ENCODE results near the gene CSTPP1.
"Not testable (repeated sequence)": the region's sequence is repeated elsewhere in the genome, so short reads cannot be mapped to it uniquely, and the experiment has no call there.

CSTPP1 gene

DNA sequence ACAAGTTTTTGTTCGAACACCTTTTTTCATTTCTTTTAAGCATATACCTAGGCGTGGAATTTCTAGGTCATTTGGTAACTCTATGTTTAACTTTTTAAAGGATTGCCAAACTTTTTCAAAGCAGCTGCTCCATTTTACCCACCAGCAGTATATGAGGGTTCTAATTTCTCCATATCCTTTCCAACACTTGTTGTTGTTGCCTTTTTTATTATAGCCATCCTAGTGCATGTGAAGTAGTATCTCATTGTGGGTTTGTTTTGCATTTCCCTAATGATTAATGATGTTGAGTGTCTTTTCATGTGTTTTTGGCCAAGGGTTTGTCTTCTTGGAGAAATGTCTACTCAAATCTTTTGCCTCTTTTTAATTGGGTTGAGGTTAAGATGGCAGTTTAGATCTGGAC is 24.5 kb downstream of the CSTPP1 start:
- no peak for DNase-seq

DNA sequence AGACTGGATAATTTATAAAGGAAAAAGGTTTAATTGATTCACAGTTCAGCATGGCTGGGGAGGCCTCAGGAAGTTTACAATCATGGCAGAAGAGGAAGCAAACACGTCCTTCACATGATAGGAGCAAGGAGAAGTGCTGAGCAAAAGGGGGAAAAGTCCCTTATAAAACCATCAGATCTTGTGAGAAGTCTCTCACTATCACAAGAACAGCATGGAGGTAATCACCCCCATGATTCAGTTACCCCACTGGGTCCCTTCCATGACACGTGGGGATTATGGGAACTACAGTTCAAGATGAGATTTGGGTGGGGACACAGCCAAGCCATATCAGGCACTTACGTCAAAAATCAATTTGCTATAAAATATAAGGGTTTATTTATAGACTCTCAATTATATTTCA is 25.3 kb downstream of the CSTPP1 start:
- DNase-seq = not testable (repeated sequence)

DNA sequence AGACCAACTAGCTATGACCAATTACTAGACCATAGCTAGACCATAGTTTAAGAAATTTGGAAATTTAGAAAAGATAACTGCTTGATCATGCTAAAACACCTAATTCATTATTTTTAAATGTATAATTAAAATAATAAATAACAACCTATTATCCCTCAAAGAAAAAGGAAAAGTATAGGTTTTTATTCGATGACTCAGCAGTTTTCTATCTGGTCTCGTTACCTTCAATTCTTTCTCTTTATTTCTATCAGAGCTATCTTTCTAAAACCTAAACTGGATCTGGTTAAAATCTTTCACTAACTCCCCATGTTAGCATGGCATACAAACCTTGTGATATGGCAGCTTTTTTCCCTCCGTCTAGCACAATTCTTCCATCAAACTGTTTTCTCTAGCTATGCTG is 27.3 kb downstream of the CSTPP1 start:
- DNase-seq = no peak

DNA sequence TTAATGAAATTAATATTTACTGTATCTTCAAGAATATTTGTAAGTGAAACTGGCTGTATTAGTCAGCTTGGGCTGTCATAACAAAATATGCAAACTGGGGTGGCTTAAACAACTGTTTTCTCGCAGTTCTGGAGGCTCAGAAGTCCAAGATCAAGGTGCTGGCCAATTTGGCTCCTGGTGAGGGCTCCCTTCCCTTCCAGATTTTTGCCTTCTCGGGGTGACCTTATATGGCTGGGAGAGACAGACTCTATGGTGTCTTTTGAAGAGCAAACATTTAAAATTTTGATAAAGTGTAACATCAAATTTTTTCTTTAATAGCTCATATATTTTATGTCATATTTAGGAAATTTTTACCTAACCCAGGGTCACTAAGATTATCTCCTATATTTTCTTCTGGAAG is 30.2 kb downstream of the CSTPP1 start:
- DNase-seq = no peak

DNA sequence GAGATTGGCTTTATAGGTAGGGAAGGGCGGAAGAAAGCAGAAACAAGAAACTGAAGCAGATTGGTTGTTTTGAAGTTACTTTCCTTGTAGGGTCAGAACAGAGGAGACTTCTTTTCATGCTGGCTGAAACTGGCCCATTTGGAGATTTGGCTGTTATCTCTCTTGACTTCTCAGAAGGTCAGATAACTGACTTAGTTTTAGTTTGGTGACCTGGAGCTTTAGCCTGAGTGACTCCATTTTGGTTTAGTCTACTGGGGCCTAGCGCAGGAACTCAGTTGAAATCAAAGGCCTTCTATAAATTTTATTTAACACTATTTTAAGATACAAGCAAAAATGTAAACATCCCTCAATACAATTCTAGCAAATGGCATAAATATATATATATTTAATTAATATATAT is 31.4 kb downstream of the CSTPP1 start:
- no peak for DNase-seq

DNA sequence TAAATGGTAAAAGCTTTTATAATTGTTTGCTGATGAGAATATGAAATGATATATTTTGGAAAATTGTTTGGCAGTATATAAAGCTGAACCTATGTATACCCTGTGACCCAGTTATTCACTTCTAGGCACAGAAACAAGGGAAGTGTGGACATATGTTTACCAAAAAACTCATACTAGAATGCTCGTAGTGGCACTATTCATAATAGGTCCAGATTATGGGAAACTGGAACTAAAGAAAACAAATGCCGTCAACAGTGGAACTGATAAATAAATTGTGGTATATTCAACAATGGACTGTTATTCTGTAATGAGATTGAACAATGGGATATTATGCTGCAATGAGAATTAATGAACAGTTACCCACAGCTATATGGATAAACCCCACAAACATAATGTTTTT is 32.8 kb downstream of the CSTPP1 start:
- DNase-seq = no peak

DNA sequence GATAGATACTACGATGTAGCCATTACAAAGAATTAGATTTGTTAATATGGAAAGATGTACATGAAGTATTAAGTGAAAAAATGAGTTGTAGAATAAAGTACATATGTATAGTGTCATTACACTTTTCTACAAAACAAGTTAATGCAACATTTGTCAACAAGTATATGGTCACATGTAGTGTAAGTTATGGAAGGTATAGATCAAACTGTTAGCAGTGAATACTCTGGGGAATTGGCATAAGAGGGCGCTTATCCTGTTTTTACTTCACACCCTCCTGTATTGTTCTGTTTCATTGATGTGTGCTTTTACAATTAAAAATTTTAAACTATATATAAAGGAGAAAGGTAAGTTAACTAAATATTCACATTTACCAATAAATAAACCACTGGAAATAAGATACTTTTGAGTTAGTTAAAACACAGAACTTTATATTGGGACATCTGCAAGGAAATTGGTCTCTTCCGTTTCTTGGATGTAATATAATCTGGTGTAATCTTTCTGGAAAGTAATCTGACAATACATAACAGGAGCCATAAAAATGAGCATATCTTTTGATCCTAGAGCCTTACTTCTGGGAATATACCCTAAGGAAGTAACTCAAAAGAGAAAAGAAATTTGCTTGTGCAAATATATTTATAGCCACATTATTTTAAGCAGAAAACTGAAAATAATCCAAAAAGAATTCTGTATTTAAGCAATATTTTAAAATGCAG is 34.5 kb downstream of the CSTPP1 start:
- DNase-seq = no peak

DNA sequence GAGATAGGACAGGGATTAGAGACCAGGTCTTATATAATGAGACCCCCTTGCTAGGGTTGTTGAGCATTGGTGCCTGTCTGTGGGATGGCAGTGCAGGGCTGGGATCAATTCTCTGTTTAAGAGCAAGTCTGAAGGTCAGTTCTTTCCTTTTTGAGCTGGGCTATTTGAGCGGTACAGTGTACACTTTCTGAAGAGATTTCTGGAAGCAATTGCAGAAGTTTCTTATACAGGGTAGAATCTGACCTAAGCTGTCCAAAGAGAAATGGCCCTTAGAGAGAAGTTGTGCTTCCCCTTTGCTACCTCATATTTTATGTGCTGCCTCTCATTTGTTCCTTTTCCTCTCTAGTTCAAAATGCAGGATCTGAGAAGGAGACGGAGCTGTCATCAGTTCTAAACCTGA is 35.8 kb downstream of the CSTPP1 start:
- DNase-seq = no peak

DNA sequence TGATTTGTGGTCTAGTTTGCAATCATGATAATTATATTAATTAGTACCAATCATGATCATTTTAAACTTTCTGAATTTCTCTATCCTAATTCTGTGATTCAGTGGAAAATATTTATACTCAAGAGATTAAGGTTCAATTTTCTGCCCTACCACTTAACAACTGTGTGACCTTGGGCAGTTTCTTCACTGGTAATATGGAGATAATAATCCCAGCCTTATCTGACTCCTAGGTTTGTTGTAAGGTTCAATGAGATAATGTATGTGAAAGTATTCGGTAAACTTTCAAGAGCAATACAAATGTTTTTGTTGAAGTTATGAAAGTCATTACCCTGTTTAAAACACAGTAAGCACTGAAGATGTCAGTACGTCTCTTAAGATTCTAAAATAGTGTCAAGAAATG is 36.3 kb downstream of the CSTPP1 start:
- DNase-seq = no peak

DNA sequence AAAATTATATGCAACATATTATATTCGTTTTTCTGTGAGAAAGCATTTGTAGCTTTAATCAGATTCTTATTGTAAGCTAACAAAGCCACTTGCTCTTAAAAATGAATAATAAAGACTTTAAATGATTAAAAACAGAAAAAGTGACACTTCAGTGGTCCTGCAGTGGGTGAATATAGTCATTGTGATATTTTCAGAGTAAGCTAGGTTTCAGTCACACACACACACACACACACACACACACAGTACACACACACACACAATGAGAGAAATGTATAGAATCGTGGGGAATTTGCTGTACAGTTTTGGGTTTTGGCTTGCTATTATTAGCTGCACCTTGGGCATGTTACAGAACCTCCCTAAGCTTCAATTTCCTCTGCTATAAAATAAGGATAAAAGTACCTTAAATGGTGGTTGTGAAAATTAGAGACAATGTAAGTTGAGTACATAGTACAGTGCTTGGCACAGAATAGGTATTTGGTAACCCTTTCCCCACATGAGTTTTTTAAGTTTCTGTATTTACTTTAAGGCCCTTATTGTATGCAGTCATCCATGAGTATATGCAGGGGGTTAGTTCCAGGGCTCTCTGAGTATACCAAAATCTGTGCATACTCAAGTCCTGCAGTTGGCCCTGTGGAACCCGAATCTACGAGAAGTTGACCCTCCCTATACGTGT is 39.8 kb downstream of the CSTPP1 start:
- no peak for DNase-seq

DNA sequence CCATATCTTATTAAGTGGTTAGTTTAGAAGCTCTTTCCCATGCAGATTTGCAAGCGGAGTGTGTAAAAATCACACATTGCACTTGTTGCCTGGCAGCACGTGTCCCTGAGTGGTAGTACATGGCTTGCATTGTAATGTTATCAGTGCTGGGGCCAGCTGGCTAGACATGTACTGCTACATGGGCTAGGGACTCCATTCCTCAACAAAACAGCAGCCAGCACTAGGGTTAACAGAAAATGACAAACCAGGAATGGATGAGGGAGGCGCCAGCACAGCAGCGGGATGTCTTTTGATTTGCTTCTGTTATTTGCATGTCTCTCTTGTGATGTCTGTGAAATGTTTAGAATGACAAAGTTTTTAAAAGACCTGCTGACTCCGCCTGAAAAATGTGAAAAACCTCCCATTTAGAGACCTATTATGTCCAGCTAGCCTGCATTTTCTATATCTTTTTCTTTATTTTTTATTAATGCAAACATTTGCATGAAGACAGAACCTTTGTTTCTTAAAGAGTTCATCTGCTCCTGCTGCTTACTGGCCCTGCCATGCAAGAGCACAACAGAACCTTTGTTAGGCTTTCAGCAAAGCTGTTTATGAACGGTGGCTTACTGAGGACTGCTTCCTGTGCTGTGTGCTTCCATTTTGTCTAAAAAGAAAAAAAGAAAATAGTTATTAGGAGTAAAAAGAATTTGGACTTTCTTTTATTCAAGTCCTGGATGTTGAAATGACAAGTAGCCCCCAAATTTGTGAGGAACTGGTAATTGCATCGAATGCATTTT is 40.7 kb downstream of the CSTPP1 start:
- no peak for DNase-seq

DNA sequence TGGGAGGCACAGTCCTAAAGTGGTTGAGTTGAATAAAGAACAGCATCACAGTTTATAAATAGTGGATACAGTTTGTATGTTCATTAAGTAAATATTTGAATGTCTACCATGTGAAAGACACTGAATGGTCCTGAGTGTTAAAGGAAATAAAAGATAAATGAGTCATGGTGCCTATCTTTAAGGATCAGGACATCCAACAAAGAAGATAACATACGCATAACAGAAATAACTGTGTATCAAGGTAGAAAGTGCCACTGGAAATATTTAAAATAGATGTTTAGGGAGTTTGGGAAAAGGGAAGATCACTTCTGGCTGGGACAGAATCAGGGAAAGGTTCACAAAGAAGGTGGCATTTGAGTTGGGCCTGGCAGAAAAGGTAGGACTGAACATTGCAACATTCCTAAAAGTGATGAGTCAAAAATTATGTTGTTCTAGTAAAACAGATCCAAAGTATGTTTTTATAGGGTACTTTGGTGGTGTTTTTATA is 41.5 kb downstream of the CSTPP1 start:
- DNase-seq = no peak

DNA sequence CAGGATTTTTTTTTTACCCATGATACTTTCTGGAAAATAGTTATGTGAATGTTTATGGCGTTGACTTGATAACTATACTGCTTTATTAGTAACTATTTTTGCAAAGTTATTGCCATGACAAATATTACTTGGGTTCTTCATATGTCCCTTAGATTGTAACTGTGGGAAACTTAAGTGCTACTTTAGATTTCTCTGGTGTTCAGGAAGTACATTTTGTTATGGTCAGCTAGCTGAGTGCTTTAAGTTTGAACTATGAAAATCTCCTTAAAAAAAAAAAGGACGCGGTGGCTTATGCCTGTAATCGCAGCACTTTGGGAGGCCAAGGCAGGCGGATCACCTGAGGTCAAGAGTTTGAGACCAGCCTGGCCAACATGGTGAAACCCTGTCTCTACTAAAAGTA is 42.8 kb downstream of the CSTPP1 start:
- DNase-seq = no peak

DNA sequence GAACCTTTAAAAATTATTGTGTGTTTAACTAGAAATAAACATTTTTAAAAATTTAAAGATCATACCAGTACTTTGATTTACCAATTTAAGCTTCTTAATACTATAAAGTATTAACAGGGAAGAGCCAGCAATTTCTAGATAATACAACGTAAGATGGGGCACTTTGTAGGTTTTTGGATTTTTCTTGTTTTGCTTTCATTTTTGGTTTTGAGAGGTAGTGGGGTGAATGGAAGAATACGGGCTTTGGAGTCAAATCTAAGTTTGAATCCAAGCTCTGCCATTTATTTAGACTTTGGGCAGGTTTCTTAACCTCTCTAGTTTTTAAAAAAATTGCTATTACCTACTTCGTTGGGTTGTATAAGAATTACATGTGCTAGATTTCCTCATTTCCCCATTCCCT is 44.9 kb downstream of the CSTPP1 start:
- no peak for DNase-seq

DNA sequence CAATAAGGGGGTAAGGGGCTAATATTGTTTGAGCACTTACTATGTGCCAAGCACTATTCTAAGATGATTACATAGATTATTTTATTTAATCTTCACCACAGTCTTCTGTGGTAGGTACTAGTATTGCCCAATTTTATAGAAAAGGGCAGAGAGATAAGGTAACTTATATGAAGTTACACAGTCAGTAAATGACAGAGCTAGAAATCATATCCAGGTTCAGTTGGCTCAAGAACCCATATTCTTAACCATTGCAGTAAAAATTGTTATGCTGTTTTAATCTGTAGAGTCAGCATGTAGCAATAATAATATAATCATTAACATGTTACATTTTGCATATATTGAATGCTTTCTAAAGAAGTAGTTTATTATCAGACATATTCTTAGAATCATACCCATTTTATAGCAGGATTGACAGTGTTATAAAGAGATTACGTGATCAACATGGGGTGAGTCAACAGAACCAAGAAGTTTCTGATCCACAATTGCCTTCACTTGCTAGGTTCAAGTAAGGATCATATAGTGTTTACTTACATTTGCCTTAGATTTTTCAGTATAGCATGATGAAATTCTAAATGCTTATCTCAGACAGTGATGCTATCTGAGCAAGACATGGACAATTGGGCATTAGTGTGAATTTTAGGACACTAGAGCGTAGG is 46.4 kb downstream of the CSTPP1 start:
- no peak for DNase-seq

DNA sequence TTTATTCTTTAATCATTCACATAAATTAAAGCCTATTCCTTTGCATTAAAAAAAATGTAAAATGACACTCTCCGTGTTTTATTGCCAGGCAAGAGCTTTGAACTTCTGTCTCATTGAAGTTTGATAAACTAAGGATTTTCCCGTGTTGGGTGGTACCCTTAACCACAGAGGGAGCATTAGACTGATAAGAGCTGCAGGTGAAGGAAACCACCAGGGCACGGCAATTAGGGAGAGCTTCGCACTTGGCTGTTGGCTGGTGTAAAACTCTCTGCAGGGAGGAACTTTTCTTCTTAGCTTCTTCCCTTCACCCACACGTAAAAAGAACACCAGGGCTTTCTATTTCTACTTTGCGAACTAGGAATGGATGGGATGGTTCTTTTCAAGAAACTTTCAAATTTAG is 47.0 kb downstream of the CSTPP1 start:
- no peak for DNase-seq

DNA sequence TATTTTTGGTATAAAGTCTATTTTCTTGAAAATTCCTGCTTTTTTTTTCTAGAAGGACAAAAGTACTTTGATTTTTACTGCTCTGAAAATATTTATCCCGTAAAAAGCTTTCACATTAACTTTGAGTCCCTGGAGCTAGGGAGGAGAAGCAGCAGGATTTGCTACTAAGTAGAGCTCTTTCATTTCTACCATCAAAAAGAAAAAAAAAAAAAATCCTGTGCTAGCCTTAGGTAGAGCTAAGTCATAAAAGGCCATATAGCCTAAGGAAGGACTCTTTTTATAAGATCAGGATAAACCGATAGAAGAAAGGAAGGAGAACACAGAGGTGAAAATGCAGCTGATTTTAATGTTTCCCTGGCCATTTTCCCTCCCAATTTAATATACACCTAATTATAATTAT is 48.0 kb downstream of the CSTPP1 start:
- no peak for DNase-seq

DNA sequence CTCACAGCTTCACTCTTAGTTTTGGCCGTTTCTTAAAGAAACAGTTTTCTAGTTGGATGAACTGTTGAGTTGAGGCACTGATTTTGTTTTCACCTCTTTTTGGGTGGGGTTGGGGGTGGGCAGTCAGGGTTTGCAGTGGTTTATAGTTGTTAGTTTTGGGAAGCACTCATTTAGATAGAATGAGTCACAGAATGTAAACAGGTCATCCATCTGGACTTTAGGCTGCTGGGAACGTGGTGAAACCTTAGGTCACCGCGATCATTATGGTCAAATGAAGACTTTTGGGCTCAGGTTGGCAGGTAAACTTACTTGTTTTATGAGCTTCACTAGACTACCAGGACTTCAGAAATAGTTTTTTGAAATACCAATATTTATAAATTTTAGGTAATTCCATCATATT is 48.4 kb downstream of the CSTPP1 start:
- DNase-seq = no peak

DNA sequence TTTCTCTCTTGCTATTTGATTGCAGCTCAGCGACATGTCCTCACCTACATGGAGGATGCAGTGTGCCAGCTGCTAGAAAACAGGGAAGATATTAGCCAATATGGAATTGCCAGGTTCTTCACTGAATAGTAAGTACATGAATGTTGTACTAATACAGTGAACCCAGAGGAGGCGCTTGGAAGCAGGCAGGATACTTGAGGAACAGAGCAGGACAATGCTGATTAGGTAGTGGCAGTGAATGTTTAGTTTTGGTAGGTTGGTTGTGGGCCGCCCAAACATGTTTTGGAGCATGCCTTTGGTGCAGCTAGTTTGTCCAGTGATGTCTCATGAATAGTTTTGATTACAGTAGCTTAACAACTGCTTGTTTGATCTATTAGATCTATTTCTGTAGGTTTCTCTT is 50.6 kb downstream of the CSTPP1 start:
- no peak for DNase-seq

DNA sequence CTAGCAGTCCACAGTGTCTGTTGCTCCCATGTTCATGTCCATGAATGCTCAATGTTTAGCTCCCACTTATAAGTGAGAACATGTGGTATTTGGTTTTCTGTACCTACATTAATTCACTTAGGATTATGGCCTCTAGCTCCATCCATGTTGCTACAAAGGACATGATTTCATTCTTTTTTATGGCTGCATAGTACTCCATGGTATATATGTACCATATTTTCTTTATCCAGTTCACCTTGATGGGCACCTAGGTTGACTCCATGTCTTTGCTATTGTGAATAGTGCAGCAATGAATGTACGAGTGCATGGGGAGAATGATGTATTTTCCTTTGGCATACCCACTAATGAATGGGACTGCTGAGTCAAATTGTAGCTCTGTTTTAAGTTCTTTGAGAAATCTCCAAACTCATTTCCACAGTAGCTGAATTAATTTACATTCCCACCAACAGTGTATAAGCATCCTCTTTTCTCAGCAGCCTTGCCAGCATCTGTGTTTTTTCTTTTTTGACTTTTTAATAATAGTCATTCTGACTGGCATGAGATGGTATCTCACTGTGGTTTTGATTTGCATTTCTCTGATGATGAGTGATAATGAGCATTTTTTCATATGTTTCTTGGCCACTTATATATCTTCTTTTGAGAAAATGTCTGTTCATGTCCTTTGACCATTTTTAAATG is 53.4 kb downstream of the CSTPP1 start:
- not testable (repeated sequence) for DNase-seq

DNA sequence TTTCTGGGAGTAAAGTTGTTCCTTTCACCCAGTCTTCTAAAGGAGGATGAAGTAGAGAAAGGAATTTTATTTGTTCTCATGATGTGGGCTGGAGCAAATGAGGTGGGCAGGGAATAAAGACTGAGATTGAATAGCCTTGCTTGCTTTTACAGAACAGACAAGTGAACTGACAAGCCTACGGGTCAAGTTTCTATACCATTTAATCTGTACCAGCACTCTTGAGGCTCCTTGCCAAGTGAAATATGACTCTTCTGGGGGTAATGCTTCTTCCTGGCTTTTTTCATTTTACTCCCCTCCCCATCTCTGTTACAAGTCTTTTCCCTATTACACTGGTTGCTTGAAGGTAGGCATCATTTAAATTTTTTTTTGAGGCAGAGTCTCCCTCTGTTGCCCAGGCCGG is 54.8 kb downstream of the CSTPP1 start:
- no peak for DNase-seq

DNA sequence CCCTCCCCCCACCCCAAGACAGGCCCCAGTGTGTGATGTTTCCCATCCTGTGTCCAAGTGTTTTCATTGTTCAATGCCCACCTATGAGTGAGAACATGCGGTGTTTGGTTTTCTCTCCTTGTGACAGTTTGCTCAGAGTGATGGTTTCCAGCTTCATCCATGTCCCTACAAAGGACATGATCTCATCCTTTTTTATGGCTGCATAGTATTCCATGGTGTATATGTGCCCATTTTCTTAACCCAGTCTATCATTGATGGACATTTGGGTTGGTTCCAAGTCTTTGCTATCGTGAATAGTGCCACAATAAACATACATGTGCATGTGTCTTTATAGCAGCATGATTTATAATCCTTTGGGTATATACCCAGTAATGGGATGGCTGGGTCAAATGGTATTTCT is 55.8 kb downstream of the CSTPP1 start:
- DNase-seq = not testable (repeated sequence)

DNA sequence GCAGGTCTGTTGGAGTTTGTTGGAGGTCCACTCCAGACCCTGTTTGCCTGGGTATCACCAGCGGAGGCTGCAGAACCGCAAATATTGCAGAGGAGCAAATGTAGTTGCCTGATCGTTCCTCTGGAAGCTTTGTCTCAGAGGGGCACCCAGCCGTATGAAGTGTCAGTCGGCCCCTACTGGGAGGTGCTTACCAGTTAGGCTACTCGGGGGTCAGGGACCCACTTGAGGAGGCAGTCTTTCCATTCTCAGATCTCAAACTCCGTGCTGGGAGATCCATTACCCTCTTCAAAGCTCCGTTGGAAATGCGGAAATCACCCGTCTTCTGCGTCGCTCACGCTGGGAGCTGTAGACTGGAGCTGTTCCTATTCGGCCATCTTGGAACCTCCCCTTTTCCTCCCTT is 61.2 kb downstream of the CSTPP1 start:
- DNase-seq = not testable (repeated sequence)
